Keratinocyte (primary cell): ENCODE results near the gene PJA1. TPM values are rescaled to one million over a fixed set of nuclear protein-coding genes. Genes with fewer than 3 reads are reported as not detected.

Experiments
- DNase-seq: peaks from one replicate; pipeline ENCODE4 v3.0.0-alpha.2; 2011; ENCODE audit warnings: low read depth, missing footprints, low spot score
- FAIRE-seq: peaks from 2 replicates; lab custom pipeline; 2011; peaks lifted over from hg19 to GRCh38; lab: Jason Lieb, UNC
- H2AFZ ChIP-seq: 2 replicates; pipeline ENCODE4 v1.6.0; 2012; ENCODE audit warnings: low read length, control low read depth, inconsistent platforms; ENCODE audit not compliant: control insufficient read depth
- H3K27ac ChIP-seq: 2 replicates; pipeline ENCODE4 v1.5.1; 2011; ENCODE audit warnings: low read length; ENCODE audit not compliant: control insufficient read depth, insufficient read depth
- H3K27me3 ChIP-seq: 3 replicates; pipeline ENCODE4 v1.6.0; 2011; ENCODE audit warnings: low read length; ENCODE audit not compliant: control insufficient read depth, insufficient read depth; ENCODE audit errors: extremely low read depth
- H3K36me3 ChIP-seq, 2 experiments: 2 replicates in 1 of 2; 3 replicates in 1 of 2; pipeline ENCODE4 v1.5.1; 2011; ENCODE audit warnings: low read length in 2 of 2, mild to moderate bottlenecking in 1 of 2; ENCODE audit not compliant: control insufficient read depth in 2 of 2, insufficient read depth in 2 of 2; ENCODE audit errors: extremely low read depth in 1 of 2
- H3K4me1 ChIP-seq: 3 replicates; pipeline ENCODE4 v1.5.1; 2011; ENCODE audit warnings: low read length; ENCODE audit not compliant: control insufficient read depth, insufficient read depth; ENCODE audit errors: extremely low read depth
- H3K4me2 ChIP-seq: 3 replicates; pipeline ENCODE4 v1.6.0; 2011; ENCODE audit warnings: low read depth, low read length; ENCODE audit not compliant: control insufficient read depth, insufficient read depth; ENCODE audit errors: extremely low read depth
- H3K4me3 ChIP-seq, 3 experiments: fragments of 200-600 bp in 1 of 3; sonication (generic) in 1 of 3; 2 replicates in 2 of 3; 3 replicates in 1 of 3; pipeline ENCODE4 v1.5.1; 2011 to 2016; ENCODE audit warnings: low read length in 3 of 3, mild to moderate bottlenecking in 3 of 3, control low read depth in 2 of 3, inconsistent platforms in 1 of 3, low read depth in 1 of 3, mixed read lengths in 1 of 3, mixed run types in 1 of 3, moderate library complexity in 1 of 3; ENCODE audit not compliant: control insufficient read depth in 2 of 3, insufficient read depth in 2 of 3; ENCODE audit errors: extremely low read depth in 1 of 3
- H3K79me2 ChIP-seq: 2 replicates; pipeline ENCODE4 v1.6.0; 2012; ENCODE audit warnings: low read length; ENCODE audit not compliant: control insufficient read depth, insufficient read depth
- H3K9ac ChIP-seq: 3 replicates; pipeline ENCODE4 v1.6.0; 2011; ENCODE audit warnings: low read length; ENCODE audit not compliant: control insufficient read depth, insufficient read depth; ENCODE audit errors: extremely low read depth
- H3K9me1 ChIP-seq: 3 replicates; pipeline ENCODE4 v1.6.0; 2011; ENCODE audit warnings: low read length; ENCODE audit not compliant: control insufficient read depth, insufficient read depth; ENCODE audit errors: extremely low read depth
- H3K9me3 ChIP-seq: 2 replicates; pipeline ENCODE4 v1.5.1; 2012; ENCODE audit warnings: low read depth, low read length; ENCODE audit not compliant: control insufficient read depth
- H4K20me1 ChIP-seq: 3 replicates; pipeline ENCODE4 v1.6.0; 2011; ENCODE audit warnings: low read length; ENCODE audit not compliant: control insufficient read depth, insufficient read depth; ENCODE audit errors: extremely low read depth
- EZH2 ChIP-seq: IDR thresholded peaks from one replicate; pipeline ENCODE4 v1.6.1; 2012; ENCODE audit warnings: inconsistent platforms, mild to moderate bottlenecking, low read length, moderate library complexity
- dilution Hi-C: fragments of 300-500 bp; cut with MboI; formaldehyde crosslinking; loops from one replicate; pipeline ENCODE4 v1.7.0; 2020; ENCODE audit warnings: low sequenced_read_pairs; ENCODE audit not compliant: extremely low pct_ligation_motif_present
- polyA plus RNA-seq, 5 experiments: library from polyadenylated mRNA; depleted of rRNA in 3 of 5; stranded (reverse) in 3 of 5; stranded (forward) in 1 of 5; unstranded in 1 of 5; fragments of >200 nt; gene quantifications; 1 replicate in 1 of 5; 2 replicates in 3 of 5; 3 replicates in 1 of 5; pipeline versions ENCODE4 v1.2.1 to v1.2.3, GENCODE V29; 2011 to 2012; ENCODE audit warnings: missing spikeins in 2 of 5, low read depth in 1 of 5, low replicate concordance in 1 of 5
- TF ChIP-seq, protein P1 (sequence below), 3 experiments: IDR thresholded peaks in 1 of 3; conservative IDR thresholded peaks in 1 of 3; optimal IDR thresholded peaks in 1 of 3; 2 replicates in 2 of 3; 3 replicates in 1 of 3; pipeline versions ENCODE3 to v1.5.1; 2011; ENCODE audit warnings: low read length in 3 of 3, mild to moderate bottlenecking in 3 of 3, moderate library complexity in 2 of 3, control low read depth in 1 of 3, inconsistent platforms in 1 of 3; ENCODE audit not compliant: insufficient read depth in 2 of 3; ENCODE audit errors: extremely low read depth in 1 of 3

PJA1 gene
- polyA plus RNA-seq, 1 donor (not counting 4 experiments of a cell fraction or from before 2014, with no cell fraction given) = 19.2 TPM

DNA sequence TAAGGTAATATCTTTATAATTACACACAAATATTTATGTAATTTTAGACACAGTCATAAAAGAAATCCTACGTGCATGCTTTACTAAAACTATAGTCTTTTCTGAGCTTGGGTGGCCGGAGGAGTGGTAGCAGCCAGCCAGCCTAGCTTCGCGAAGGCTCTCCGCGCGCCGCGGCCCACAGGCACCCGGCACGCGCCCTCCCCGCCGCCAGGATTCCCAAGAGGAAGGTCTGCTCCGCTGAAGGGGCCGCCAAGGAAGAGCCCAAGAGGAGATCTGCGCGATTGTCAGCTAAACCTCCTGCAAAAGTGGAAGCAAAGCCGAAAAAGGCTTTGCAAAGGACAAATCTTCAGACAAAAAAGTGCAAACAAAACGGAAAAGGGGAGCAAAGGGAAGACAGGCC, 8.7 kb upstream of the PJA1 start:
- no peak overlapping the region for H3K9ac ChIP-seq
- no peaks in the 10 kb centered on the region for H3K9me3 ChIP-seq
- H3K4me3 ChIP-seq = no peak overlapping the region
- no peak overlapping the region for H3K4me2 ChIP-seq
- no peaks in the 10 kb centered on the region for H4K20me1 ChIP-seq
- no peaks in the 10 kb centered on the region for H3K4me1 ChIP-seq
- no peak overlapping the region for H3K27ac ChIP-seq
- dilution Hi-C loops = no loop called here
- no peaks in the 10 kb centered on the region for H3K9me1 ChIP-seq
- FAIRE-seq (no peak), DNase-seq (no peak)
- no peaks in the 10 kb centered on the region for H3K79me2 ChIP-seq
- no peak overlapping the region for H2AFZ ChIP-seq
- TF ChIP-seq, protein P1, sequence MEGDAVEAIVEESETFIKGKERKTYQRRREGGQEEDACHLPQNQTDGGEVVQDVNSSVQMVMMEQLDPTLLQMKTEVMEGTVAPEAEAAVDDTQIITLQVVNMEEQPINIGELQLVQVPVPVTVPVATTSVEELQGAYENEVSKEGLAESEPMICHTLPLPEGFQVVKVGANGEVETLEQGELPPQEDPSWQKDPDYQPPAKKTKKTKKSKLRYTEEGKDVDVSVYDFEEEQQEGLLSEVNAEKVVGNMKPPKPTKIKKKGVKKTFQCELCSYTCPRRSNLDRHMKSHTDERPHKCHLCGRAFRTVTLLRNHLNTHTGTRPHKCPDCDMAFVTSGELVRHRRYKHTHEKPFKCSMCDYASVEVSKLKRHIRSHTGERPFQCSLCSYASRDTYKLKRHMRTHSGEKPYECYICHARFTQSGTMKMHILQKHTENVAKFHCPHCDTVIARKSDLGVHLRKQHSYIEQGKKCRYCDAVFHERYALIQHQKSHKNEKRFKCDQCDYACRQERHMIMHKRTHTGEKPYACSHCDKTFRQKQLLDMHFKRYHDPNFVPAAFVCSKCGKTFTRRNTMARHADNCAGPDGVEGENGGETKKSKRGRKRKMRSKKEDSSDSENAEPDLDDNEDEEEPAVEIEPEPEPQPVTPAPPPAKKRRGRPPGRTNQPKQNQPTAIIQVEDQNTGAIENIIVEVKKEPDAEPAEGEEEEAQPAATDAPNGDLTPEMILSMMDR (optimal IDR thresholded peaks at IDR 0.05 in 1 of 3, IDR thresholded peaks at IDR 0.05 in 1 of 3, conservative IDR thresholded peaks at IDR 0.05 in 1 of 3; ENCODE audit: extremely low read depth in 1 of 3, insufficient read depth in 2 of 3, low read length in 3 of 3) = no peak
- TF ChIP-seq EZH2 = no peak
- H3K36me3 ChIP-seq = no peaks in the 10 kb centered on the region
- peaks cover 5% of the 10 kb centered on the region for H3K27me3 ChIP-seq

DNA sequence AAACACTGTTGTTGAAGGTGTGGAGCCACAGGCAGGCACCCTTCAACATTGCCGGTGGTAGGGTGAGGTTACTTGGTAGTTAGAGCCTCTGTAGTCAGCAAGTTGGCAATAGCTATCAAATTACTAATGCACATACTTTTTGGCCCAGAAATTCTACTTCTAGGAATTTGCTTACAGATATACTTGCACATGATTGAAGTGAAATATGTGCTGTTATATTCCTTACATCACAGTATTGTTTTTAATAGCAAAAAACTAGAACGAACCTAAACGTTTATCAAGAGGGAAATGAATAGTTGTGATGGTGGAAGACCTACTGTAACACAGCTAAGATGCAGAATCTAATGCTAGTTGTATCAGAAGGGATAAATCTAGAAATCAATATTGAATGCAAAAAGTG, 7.7 kb upstream of the PJA1 start:
- Histone ChIP-seq H3K27me3 (no peaks in the 10 kb centered on the region), H3K9ac (no peak overlapping the region), H3K9me3 (no peaks in the 10 kb centered on the region), H3K4me2 (no peak overlapping the region), H3K4me1 (no peaks in the 10 kb centered on the region), H3K27ac (no peak overlapping the region), H2AFZ (no peak overlapping the region), H3K9me1 (no peaks in the 10 kb centered on the region), H3K79me2 (no peaks in the 10 kb centered on the region), H3K4me3 (no peak overlapping the region), H3K36me3 (no peaks in the 10 kb centered on the region), H4K20me1 (no peaks in the 10 kb centered on the region)
- FAIRE-seq (no peak), DNase-seq (no peak)
- dilution Hi-C loops = no loop called here
- no peak for TF ChIP-seq EZH2
- TF ChIP-seq, protein P1 (optimal IDR thresholded peaks at IDR 0.05 in 1 of 3, IDR thresholded peaks at IDR 0.05 in 1 of 3, conservative IDR thresholded peaks at IDR 0.05 in 1 of 3; ENCODE audit: extremely low read depth in 1 of 3, insufficient read depth in 2 of 3, low read length in 3 of 3) = no peak
